ENCODE data around the gene RMND5B.

RMND5B gene

DNA sequence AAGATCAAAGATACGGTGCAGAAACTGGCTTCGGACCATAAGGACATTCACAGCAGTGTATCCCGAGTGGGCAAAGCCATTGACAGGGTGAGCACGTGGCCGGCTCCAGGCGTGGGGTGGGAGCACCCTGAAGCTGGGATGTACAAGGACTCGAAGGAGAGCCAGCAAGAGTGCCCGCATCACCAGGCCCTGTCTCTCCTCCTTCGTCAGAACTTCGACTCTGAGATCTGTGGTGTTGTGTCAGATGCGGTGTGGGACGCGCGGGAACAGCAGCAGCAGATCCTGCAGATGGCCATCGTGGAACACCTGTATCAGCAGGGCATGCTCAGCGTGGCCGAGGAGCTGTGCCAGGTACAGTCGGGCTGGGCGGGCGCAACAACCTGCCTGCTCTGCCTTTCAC lies 11.8 kb downstream of the RMND5B start:
- no peak for DNase-seq
- Histone ChIP-seq H3K4me3 (no peak overlapping the region), H3K27ac (no peak overlapping the region), H3K27me3 (no peaks in the 10 kb centered on the region), H3K36me3 (peaks cover 52 to 94% (median 61%) of the 10 kb centered on the region in 3 donors), H3K4me1 (no peaks in the 10 kb centered on the region), H3K9me3 (no peaks in the 10 kb centered on the region)
- TF ChIP-seq, protein P1, sequence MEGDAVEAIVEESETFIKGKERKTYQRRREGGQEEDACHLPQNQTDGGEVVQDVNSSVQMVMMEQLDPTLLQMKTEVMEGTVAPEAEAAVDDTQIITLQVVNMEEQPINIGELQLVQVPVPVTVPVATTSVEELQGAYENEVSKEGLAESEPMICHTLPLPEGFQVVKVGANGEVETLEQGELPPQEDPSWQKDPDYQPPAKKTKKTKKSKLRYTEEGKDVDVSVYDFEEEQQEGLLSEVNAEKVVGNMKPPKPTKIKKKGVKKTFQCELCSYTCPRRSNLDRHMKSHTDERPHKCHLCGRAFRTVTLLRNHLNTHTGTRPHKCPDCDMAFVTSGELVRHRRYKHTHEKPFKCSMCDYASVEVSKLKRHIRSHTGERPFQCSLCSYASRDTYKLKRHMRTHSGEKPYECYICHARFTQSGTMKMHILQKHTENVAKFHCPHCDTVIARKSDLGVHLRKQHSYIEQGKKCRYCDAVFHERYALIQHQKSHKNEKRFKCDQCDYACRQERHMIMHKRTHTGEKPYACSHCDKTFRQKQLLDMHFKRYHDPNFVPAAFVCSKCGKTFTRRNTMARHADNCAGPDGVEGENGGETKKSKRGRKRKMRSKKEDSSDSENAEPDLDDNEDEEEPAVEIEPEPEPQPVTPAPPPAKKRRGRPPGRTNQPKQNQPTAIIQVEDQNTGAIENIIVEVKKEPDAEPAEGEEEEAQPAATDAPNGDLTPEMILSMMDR (IDR thresholded peaks at IDR 0.05), result no peak
- intact Hi-C loops (cut with DNase I; ENCODE audit: low total_unique reads), result no loop called here

DNA sequence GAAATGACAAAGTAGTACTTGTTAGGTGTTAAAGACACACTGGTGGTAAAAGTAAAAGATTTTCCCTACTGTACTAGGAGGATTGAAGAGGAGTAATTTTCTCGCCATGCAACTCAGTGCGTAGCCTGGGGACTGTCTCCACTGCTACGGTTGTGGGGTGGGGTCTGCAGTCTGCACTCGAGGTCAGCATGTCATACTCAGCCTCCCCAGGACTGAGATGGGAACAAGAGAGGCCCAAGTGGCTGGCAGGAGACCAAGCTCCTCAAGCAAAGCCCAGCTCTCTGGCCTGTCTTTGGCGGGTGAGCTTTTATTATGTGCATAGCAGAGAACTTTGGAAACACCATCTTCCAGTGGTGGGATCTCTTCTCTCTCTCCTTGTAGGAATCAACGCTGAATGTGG lies 12.4 kb downstream of the RMND5B start:
- intact Hi-C loops (cut with DNase I; ENCODE audit: low total_unique reads), result no loop called here
- no peak overlapping the region for H3K27ac ChIP-seq
- peaks cover 58 to 94% (median 67%) of the 10 kb centered on the region in 3 donors for H3K36me3 ChIP-seq
- H3K4me3 ChIP-seq, result no peak overlapping the region
- H3K9me3 ChIP-seq, result no peaks in the 10 kb centered on the region
- DNase-seq, result no peak
- no peaks in the 10 kb centered on the region for H3K4me1 ChIP-seq
- H3K27me3 ChIP-seq, result no peaks in the 10 kb centered on the region
- TF ChIP-seq, protein P1 (IDR thresholded peaks at IDR 0.05), result no peak

DNA sequence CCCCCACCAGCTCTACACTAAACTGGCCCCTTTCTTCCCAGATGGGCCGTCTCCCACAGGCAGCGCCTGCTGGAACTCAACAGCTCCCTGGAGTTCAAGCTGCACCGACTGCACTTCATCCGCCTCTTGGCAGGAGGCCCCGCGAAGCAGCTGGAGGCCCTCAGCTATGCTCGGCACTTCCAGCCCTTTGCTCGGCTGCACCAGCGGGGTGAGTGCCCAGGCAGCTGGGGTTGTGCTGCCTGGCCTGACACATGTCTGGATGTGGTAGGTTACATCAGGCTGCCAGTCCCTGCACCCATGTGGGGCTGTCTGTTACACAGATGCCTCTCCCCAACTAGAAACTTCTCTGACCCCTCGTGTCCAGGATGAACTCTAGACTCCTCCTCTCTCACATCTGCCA lies 13.1 kb downstream of the RMND5B start:
- no peak for DNase-seq
- intact Hi-C loops (cut with DNase I; ENCODE audit: low total_unique reads), result no loop called here
- Histone ChIP-seq H3K4me3 (no peak overlapping the region), H3K27ac (no peak overlapping the region), H3K4me1 (no peaks in the 10 kb centered on the region), H3K36me3 (peaks cover 64 to 97% (median 73%) of the 10 kb centered on the region in 3 donors), H3K27me3 (no peaks in the 10 kb centered on the region), H3K9me3 (no peaks in the 10 kb centered on the region)
- TF ChIP-seq, protein P1 (IDR thresholded peaks at IDR 0.05), result no peak

DNA sequence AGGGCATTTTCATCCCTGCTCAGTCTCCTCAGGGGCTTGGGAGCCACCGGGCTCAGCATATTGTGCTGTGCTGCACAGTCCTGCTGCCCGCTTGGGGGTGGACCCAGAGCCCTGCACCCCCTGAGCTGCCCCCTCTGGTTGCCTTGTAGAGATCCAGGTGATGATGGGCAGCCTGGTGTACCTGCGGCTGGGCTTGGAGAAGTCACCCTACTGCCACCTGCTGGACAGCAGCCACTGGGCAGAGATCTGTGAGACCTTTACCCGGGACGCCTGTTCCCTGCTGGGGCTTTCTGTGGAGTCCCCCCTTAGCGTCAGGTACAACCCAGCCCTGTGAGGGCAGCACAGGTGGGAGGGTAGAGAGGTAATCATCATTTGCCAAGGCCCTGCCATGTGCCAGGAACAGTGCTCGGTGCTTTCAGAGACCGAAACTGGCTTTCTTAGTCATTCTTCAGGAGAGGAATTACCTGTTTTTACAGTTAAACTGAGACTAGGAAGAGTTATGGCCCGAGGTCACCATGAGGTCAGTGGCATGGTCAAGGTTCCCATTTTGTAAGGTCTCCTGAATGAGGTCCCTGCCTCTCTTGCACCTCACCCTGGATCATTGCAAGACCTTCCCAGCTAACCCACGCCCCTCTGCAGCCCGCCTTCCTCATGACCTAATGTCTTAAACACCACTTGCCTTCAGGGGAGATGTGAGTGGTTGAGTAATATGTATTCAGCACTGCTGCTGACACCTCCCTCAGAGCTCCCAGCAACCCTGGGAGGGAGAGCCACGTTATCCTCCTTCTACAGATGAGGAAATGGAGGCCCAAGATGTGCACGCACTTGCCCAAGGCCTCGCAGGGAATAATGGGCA lies 15.4 kb downstream of the RMND5B start:
- H3K36me3 ChIP-seq, result peaks cover 64 to 100% (median 88%) of the 10 kb centered on the region in 3 donors
- DNase-seq, result no peak
- H3K4me3 ChIP-seq, result no peak overlapping the region
- no peak overlapping the region for H3K27ac ChIP-seq
- intact Hi-C loops (cut with DNase I; ENCODE audit: low total_unique reads), result no loop called here
- no peaks in the 10 kb centered on the region for H3K27me3 ChIP-seq
- H3K4me1 ChIP-seq, result no peaks in the 10 kb centered on the region
- TF ChIP-seq, protein P1 (IDR thresholded peaks at IDR 0.05), result peak; percentile 29 to 40
- no peaks in the 10 kb centered on the region for H3K9me3 ChIP-seq

DNA sequence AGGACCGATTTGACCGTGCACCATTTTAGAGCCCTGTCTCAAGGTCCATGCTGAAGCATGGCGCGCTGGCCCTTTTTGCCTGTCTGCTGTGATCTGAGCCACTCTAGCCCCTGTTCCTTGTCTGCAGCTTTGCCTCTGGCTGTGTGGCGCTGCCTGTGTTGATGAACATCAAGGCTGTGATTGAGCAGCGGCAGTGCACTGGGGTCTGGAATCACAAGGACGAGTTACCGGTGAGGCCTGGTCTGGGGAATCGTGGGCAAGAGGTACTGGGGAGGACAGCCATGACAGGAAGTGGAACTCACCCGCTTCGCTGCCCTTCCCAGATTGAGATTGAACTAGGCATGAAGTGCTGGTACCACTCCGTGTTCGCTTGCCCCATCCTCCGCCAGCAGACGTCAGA lies 16.6 kb downstream of the RMND5B start:
- Histone ChIP-seq H3K27ac (no peak overlapping the region), H3K4me1 (peaks cover 0 to 8% (median 4%) of the 10 kb centered on the region in 4 donors), H3K4me3 (no peak overlapping the region), H3K27me3 (no peaks in the 10 kb centered on the region), H3K9me3 (no peaks in the 10 kb centered on the region), H3K36me3 (peaks cover 57 to 92% (median 80%) of the 10 kb centered on the region in 3 donors)
- intact Hi-C loops (cut with DNase I; ENCODE audit: low total_unique reads), result no loop called here
- no peak for DNase-seq
- TF ChIP-seq, protein P1 (IDR thresholded peaks at IDR 0.05), result no peak
